NCI-H2227 treated with DMSO at 0.1 percent for 48 hours (cell line): ENCODE measurements around the gene CRYGN.

Experiments used
- DNase-seq: peaks from one replicate; lab custom pipeline; 2025; lab: John Stamatoyannopoulos, UW

The CRYGN gene

GRCh38 chr7:151391358-151391730 lies 48.6 kb downstream of the CRYGN start:
- no peak for DNase-seq

DNA sequence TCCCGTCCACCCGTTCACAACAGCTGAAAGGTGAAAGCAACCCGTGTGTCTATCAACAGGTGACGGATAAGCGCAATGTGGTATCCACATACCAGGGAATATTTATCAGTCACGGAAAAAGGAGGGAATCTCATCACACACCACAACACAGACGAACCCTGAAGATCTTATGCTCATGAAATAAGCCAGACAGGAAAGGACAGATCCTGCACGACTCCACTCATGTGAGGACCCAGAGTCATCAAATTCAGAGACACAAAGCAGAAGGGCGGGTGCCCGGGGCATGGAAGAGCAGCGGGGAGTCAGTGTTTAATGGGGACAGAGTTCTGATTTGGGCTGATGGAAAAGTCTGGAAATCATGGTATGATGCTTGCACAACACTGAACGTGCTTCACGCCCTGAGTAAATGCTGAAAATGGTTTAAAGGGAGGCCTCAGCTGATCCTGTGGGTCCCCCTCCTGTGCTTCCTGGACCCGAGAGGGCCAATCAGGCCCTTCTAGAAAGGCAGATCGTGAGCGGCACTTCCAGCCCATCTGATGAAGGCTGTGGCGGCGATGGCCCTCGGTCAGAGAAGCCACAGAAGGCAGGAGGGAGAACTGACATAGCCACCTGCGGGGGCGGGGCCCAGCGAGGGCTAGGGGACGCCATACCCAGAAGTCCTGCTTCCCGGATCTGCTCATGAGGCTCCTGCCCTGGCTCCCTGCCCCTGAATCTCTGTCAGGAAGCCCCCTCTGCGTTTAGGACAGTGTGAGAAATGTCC lies 49.2 kb downstream of the CRYGN start:
- DNase-seq, result no peak

- no peak for DNase-seq
These were observed 50.0 kb downstream of the CRYGN start for GRCh38 chr7:151389768-151390597.

GRCh38 chr7:151389096-151389767 lies 50.7 kb downstream of the CRYGN start:
- no peak for DNase-seq

GRCh38 chr7:151388430-151388829 lies 51.5 kb downstream of the CRYGN start:
- DNase-seq, result no peak

- no peak for DNase-seq
These were observed 52.0 kb downstream of the CRYGN start for GRCh38 chr7:151388007-151388297.

- DNase-seq, result no peak
These were observed 52.6 kb downstream of the CRYGN start for GRCh38 chr7:151387161-151388006.

GRCh38 chr7:151386301-151387160 lies 53.4 kb downstream of the CRYGN start:
- DNase-seq, result no peak

GRCh38 chr7:151385626-151386300 lies 54.2 kb downstream of the CRYGN start:
- no peak for DNase-seq

DNA sequence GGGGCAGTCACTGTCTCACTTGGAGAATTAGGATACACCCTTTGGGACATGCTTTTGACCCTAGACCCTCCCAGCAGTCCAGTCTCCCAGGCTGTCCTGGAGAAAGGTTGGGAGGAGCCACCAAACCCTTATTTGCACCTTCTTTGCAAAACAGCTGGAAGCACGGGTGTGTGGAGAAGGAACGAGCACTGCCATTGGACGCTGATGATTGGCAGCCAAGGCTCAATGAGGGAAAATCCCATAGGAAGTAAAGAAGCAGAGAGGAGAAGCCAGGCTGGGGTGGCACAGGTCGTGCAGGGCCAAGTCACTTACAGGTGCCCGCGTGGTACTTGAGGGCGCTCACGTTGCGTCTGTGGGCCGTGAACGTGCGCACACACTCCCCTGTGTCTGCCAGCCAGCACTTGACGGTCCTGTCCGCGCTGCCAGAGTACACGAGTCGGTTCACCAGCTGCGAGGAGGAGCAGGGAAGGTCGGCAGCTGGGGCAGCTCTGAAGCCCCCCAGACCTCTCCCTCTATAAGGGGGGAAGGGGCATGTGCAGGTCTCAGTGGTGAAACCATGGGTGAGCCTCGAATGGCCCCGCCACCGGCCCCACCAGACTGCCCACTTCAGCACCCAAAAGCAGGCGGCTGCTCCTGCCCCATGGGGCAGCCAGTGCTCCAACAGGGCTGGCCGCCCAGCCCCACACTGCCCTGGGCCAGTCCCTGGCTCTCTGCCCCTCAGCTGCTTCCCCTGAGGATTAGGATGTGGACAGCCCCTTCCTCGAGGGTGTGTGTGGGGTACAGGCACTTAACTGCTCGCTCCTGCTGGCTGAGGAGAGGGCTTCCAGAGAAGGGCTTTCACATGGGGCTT lies 54.9 kb downstream of the CRYGN start:
- DNase-seq, result no peak

DNA sequence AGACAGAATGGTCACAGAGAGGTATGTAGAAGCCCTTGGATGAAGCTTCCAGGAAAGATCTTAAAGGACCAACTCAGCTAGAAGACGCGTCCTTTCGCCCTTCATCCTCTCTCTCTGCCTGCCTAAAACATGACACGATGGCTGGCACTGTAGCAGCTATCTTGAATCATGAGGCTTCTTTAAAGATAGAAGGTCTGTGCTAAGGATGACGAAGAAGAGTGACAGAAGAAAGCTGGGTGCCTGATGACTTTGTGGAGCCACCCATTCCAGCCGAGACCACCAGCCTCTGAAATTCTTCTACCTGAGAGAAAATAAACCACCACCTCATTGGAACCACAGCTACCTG lies 55.6 kb downstream of the CRYGN start:
- no peak for DNase-seq

DNA sequence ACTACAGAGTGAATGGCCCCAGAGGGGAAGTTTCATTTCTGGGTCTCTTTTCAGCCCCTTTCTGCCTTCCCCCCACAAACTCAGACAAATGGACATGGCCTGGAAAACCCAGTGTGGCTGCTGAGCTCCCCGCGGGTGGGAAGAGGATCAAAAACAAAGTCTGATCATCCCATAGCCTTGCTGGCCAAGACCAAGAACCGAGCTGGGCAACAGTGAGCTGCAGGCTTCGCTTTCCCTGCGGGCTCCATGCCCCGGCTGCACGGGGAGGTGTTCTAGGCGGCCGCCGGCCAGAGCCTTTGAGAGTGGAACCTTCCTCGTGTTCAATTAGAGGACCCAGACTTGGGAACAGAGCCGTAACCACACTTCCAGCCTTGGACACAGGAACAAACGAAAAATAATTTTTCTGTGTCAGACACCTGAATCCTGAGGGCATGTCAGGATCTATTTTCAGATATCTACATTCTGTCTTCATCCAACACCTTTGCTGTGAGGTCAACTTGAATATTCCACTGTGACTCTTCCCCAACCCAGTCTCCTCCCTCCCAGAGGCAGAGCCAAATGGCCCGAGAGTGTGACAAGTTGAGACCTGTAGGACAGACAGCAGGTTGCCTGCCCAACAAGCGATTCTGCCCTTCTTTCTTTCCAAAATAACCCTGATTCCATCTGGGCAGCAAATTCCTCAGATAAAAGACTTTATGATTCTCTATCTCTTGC lies 56.1 kb downstream of the CRYGN start:
- DNase-seq, result no peak

DNA sequence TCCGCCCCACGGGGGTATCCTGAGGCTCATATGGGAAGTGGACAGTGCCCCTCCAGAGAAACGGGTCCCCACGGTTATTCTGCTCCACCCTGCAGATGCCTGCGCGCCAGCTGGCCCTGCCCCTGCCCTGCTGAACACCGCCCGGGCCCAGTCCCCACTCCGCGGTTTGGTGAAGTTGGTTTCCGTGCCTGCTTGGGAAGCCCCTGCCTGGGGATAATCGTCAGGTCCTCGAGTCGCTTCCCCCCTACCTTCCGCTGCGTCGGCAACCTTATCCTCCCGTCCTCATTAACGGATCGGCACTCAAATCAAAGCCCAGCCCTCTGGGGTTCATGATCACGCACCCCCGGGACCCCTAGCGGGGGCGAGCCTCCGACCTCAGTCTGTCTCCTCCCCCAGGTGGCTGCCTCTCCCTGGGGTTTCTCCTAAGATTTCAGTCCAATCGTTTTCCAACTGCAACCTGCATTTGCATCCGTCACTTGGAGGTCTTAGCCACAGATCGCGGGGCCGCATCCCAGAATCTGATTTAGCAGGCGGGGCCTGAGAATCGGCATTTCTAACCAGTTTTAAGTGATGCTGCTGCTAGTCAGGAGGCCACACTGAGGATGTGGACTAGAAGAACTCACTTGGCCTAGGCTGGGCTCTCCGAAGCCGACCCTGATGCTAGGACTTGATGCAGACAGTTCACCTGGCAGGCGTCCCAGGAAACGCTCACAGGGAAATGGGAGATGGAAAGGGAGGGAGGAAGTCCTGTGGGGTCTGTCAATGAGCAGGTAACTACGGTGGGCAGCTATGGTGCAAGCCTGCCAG lies 57.7 kb downstream of the CRYGN start:
- DNase-seq, result no peak

DNA sequence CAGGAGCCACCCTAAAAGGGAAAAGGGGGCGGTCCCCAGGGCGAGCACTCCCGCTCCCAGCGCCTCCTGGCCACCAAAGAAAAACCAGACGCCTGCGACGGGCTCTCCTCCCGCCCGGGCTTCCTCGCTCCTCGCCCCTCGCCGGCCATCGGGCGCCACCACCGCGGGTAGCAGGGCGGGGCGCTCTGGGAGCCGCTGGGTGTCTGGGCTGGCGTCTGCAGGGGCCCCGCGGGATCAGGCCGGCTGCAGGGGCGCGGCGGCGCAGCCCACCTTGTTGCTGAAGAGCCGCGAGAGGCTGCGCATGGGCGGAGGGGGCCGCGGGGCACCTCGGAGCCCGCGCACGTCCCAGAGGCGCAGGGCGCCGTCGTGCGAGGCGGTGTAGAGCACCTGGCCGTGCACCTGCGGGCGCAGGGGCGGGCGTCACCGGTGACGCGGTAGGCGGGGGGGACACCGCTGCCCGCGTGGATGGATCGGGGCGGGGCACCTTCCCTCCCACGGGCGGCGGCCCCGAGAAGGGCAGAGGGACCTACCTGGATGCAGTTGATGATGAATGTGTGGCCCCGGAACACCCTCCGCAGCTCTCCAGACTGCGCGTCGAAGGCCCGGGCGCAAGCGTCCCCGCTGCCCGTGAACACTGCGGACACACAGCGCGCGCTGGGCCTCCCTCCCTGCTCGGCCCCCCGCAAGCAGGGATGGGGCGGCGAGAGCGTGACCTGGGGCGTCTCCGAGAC lies 58.4 kb downstream of the CRYGN start:
- no peak for DNase-seq

DNA sequence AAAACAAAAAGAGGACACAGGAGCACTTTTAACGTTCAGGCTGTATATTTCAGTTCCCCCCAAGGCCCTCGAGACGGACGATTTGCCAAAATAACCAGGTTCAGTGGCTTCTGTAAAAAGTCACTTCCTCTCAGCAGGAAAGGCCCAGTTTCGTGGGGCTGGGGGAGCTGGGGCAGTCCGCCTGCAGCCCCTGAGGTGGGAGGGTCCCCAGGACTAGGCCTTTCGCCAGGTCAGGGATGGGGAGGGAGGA lies 58.9 kb downstream of the CRYGN start:
- no peak for DNase-seq

GRCh38 chr7:151380199-151381097 lies 59.5 kb downstream of the CRYGN start:
- DNase-seq, result no peak
